AG08396 (cell line): ENCODE measurements around the gene ASB6.
"Not testable (repeated sequence)": the region's sequence is repeated elsewhere in the genome, so short reads cannot be mapped to it uniquely, and the experiment has no call there.

Experiments used
- DNase-seq: peaks from one replicate; pipeline ENCODE4 v3.0.0; 2012; ENCODE audit warnings: low spot score, mixed read lengths

The ASB6 gene

GRCh38 chr9:129667378-129667777, 25.4 kb upstream of the ASB6 start:
- DNase-seq = no peak

GRCh38 chr9:129666575-129666974, 24.6 kb upstream of the ASB6 start:
- DNase-seq = peak; percentile 43

GRCh38 chr9:129665814-129666520, 24.0 kb upstream of the ASB6 start:
- peak; percentile 57 for DNase-seq

GRCh38 chr9:129665389-129665775, 23.4 kb upstream of the ASB6 start, which contains the start of gene PRRX2:
TSS of gene PRRX2 (plus strand) at chr9:129665647. CDS start at chr9:129665868, 221 bp downstream.
- DNase-seq = peak; percentile 90

- DNase-seq = peak; percentile 47
These were observed 22.9 kb upstream of the ASB6 start for GRCh38 chr9:129664746-129665388.

- DNase-seq = not testable (repeated sequence)
These were observed 20.3 kb upstream of the ASB6 start for GRCh38 chr9:129662239-129662638.

- DNase-seq = no peak
These were observed 19.1 kb upstream of the ASB6 start for GRCh38 chr9:129661029-129661428.

GRCh38 chr9:129656795-129657390, 14.9 kb upstream of the ASB6 start:
- peak; percentile 83 for DNase-seq

- DNase-seq = no peak
These were observed 13.7 kb upstream of the ASB6 start for GRCh38 chr9:129655696-129656095.

- no peak for DNase-seq
These were observed 13.2 kb upstream of the ASB6 start for GRCh38 chr9:129655154-129655553.

GRCh38 chr9:129654554-129655040, 12.6 kb upstream of the ASB6 start:
- DNase-seq = no peak

GRCh38 chr9:129653823-129654553, 12.0 kb upstream of the ASB6 start:
- no peak for DNase-seq

- DNase-seq = no peak
These were observed 8.8 kb upstream of the ASB6 start for GRCh38 chr9:129650680-129651235.

GRCh38 chr9:129649726-129650679, 8.1 kb upstream of the ASB6 start:
- no peak for DNase-seq

GRCh38 chr9:129648764-129649115, 6.8 kb upstream of the ASB6 start:
- no peak for DNase-seq

- DNase-seq = no peak
These were observed 6.3 kb upstream of the ASB6 start for GRCh38 chr9:129648092-129648763.

- DNase-seq = no peak
These were observed 5.7 kb upstream of the ASB6 start for GRCh38 chr9:129647635-129648034.

GRCh38 chr9:129646654-129647053, 4.7 kb upstream of the ASB6 start:
- DNase-seq = no peak

- DNase-seq = no peak
These were observed 4.3 kb upstream of the ASB6 start for GRCh38 chr9:129646252-129646651.

GRCh38 chr9:129644902-129645301, 3.0 kb upstream of the ASB6 start:
- DNase-seq = no peak
